Measurements from ENCODE around the gene SPON1. TPM values are rescaled to one million over a fixed set of nuclear protein-coding genes. Genes with fewer than 3 reads are reported as not detected.
"Not testable (repeated sequence)": the region's sequence is repeated elsewhere in the genome, so short reads cannot be mapped to it uniquely, and the experiment has no call there.

SPON1 gene
- total RNA-seq, 1 experiment from 2014 or later, result 0.10 TPM

- TF ChIP-seq CTCF (IDR thresholded peaks at IDR 0.05) (no peak), REST (IDR thresholded peaks at IDR 0.05; ENCODE audit: insufficient read depth in 1 of 2, low read depth in 2 of 2, low read length in 1 of 2) (no peak), POLR2AphosphoS5 (IDR thresholded peaks at IDR 0.05; ENCODE audit: low read depth, low read length) (no peak), TCF7L2 (IDR thresholded peaks at IDR 0.05; ENCODE audit: low read depth, low read length) (no peak), SIN3A (IDR thresholded peaks at IDR 0.05; ENCODE audit: borderline replicate concordance, insufficient read depth, low read depth, low read length) (no peak)
- ChIA-PET POLR2A (no interaction called here), CTCF (no interaction called here)
- ATAC-seq, result no peak
- intact Hi-C loops (cut with micrococcal nuclease; ENCODE audit: unreplicated experiment), result no loop called here
- BruUV-seq (replicated peaks), result no TSS peak
- Histone ChIP-seq H3K36me3 (ENCODE audit: control insufficient read depth, insufficient read depth, low read length) (no peaks in the 10 kb centered on the region), H3K27me3 (ENCODE audit: control insufficient read depth, insufficient read depth, low read length) (no peaks in the 10 kb centered on the region), H3K4me1 (ENCODE audit: control insufficient read depth, insufficient read depth, low read length) (no peaks in the 10 kb centered on the region), H3K4me3 (ENCODE audit: low read depth in 2 of 2, low read length in 2 of 2) (no peak overlapping the region), H3K27ac (ENCODE audit: low read length) (no peak overlapping the region), H3K9me3 (ENCODE audit: control insufficient read depth, insufficient read depth, low read depth, low read length) (no peaks in the 10 kb centered on the region)
- in situ Hi-C loops (cut with HindIII; ENCODE audit: low pct_unique_long_range_greater_than_20kb, low sequenced_read_pairs), result no loop called here
- DNase-seq (ENCODE audit: low read depth, low spot score), result no peak
Observed at GRCh38 chr11:14150878-14151277, 188.4 kb downstream of the SPON1 start.

- H3K4me1 ChIP-seq (ENCODE audit: control insufficient read depth, insufficient read depth, low read length); CTCF ChIA-PET; H3K36me3 ChIP-seq (ENCODE audit: control insufficient read depth, insufficient read depth, low read length); H3K27me3 ChIP-seq (ENCODE audit: control insufficient read depth, insufficient read depth, low read length); BruUV-seq (replicated peaks); H3K9me3 ChIP-seq (ENCODE audit: control insufficient read depth, insufficient read depth, low read depth, low read length); H3K27ac ChIP-seq (ENCODE audit: low read length); in situ Hi-C loops (cut with HindIII; ENCODE audit: low pct_unique_long_range_greater_than_20kb, low sequenced_read_pairs); ATAC-seq; intact Hi-C loops (cut with micrococcal nuclease; ENCODE audit: unreplicated experiment); H3K4me3 ChIP-seq (ENCODE audit: low read depth in 2 of 2, low read length in 2 of 2); DNase-seq (ENCODE audit: low read depth, low spot score); POLR2A ChIA-PET: not testable (repeated sequence)
Observed at GRCh38 chr11:14154103-14154502, 191.6 kb downstream of the SPON1 start.

GRCh38 chr11:14158393-14158792 is 195.9 kb downstream of the SPON1 start:
- CTCF ChIA-PET, result no interaction called here
- in situ Hi-C loops (cut with HindIII; ENCODE audit: low pct_unique_long_range_greater_than_20kb, low sequenced_read_pairs) (no loop called here), intact Hi-C loops (cut with micrococcal nuclease; ENCODE audit: unreplicated experiment) (no loop called here)
- BruUV-seq (replicated peaks), result no TSS peak
- H3K4me1 ChIP-seq (ENCODE audit: control insufficient read depth, insufficient read depth, low read length), result no peaks in the 10 kb centered on the region
- H3K9me3 ChIP-seq (ENCODE audit: control insufficient read depth, insufficient read depth, low read depth, low read length), result peaks cover 4% of the 10 kb centered on the region; the same call in 1 of the 2 replicates
- no peak overlapping the region for H3K27ac ChIP-seq (ENCODE audit: low read length)
- H3K36me3 ChIP-seq (ENCODE audit: control insufficient read depth, insufficient read depth, low read length), result no peaks in the 10 kb centered on the region
- H3K4me3 ChIP-seq (ENCODE audit: low read depth in 2 of 2, low read length in 2 of 2), result no peak overlapping the region
- POLR2A ChIA-PET, result no interaction called here
- DNase-seq (ENCODE audit: low read depth, low spot score) (no peak), ATAC-seq (no peak)
- H3K27me3 ChIP-seq (ENCODE audit: control insufficient read depth, insufficient read depth, low read length), result no peaks in the 10 kb centered on the region; the same call in 1 of the 2 replicates
- TF ChIP-seq REST (IDR thresholded peaks at IDR 0.05; ENCODE audit: insufficient read depth in 1 of 2, low read depth in 2 of 2, low read length in 1 of 2) (no peak), CTCF (IDR thresholded peaks at IDR 0.05) (no peak)
